Lung (tissue), 12 donors: Measurements from ENCODE around the gene CELSR3. TPM values are rescaled to one million over a fixed set of nuclear protein-coding genes. Genes with fewer than 3 reads are reported as not detected.

ENCODE experiments used
- ATAC-seq: fragments of 200-7000 bp; cut with Tn5 transposase; one replicate; pipeline ENCODE4 v1.9.1; 2020; ENCODE audit warnings: moderate number of reproducible peaks; ENCODE audit not compliant: insufficient read depth, low FRiP score
- DNase-seq, 3 donors: peaks; one replicate each; pipeline ENCODE4 v3.0.0-alpha.2; 2013 to 2017
- H3K27ac ChIP-seq, 2 donors: one replicate each; pipeline ENCODE4 v1.5.1; 2013; ENCODE audit warnings: mild to moderate bottlenecking in 2 of 2, moderate library complexity in 2 of 2, control low read depth in 1 of 2, inconsistent platforms in 1 of 2, low read depth in 1 of 2, low read length in 1 of 2
- H3K27me3 ChIP-seq, 3 donors: one replicate each; pipeline ENCODE4 v1.5.1; 2013; ENCODE audit warnings: low read length in 2 of 3; ENCODE audit not compliant: control insufficient read depth in 3 of 3, insufficient read depth in 3 of 3
- H3K36me3 ChIP-seq, 4 donors: one replicate each; pipeline ENCODE4 v1.5.1; 2013; ENCODE audit warnings: low read length in 4 of 4, mild to moderate bottlenecking in 1 of 4, moderate library complexity in 1 of 4; ENCODE audit not compliant: control insufficient read depth in 4 of 4, insufficient read depth in 4 of 4
- H3K4me1 ChIP-seq, 5 donors: one replicate each; pipeline ENCODE4 v1.5.1; 2013; ENCODE audit warnings: low read length in 5 of 5, mild to moderate bottlenecking in 2 of 5, moderate library complexity in 1 of 5; ENCODE audit not compliant: control insufficient read depth in 5 of 5, insufficient read depth in 5 of 5
- H3K4me3 ChIP-seq: one replicate; pipeline ENCODE4 v1.5.1; 2013; ENCODE audit warnings: mild to moderate bottlenecking, control low read depth, moderate library complexity
- H3K9ac ChIP-seq, 2 donors: one replicate each; pipeline ENCODE4 v1.5.1; 2013; ENCODE audit warnings: low read length in 2 of 2, control low read depth in 1 of 2; ENCODE audit not compliant: insufficient read depth in 1 of 2
- H3K9me3 ChIP-seq, 4 donors: one replicate each; pipeline ENCODE4 v1.5.1; 2013; ENCODE audit warnings: low read length in 3 of 4, mild to moderate bottlenecking in 1 of 4, moderate library complexity in 1 of 4; ENCODE audit not compliant: control insufficient read depth in 4 of 4, insufficient read depth in 3 of 4
- WGBS, 2 donors: extraction: QIAGEN DNeasy Blood & Tissue Kit; methylation state at CpG; one replicate each; pipeline ENCODE4 v1.1.7; 2013; 5-methylcytosine and 5-hydroxymethylcytosine counted together
- polyA plus RNA-seq, 2 donors: library from polyadenylated mRNA; stranded (reverse); fragments of 200-250 nt; gene quantifications; one replicate each; pipeline ENCODE4 v1.2.1, GENCODE V29; 2013
- total RNA-seq, 2 donors: library from RNA; depleted of rRNA in 1 of 2; stranded (reverse); fragments of >200 nt in 1 of 2; gene quantifications; one replicate each; pipeline ENCODE4 v1.2.1, GENCODE V29; 2014 to 2021
- TF ChIP-seq, protein P1 (sequence below): IDR thresholded peaks from 2 replicates; pipeline ENCODE4 v1.5.1; 2012; ENCODE audit warnings: mild to moderate bottlenecking; ENCODE audit errors: control extremely low read depth, extremely low read depth
- donor health status: control.
- donor health status: control.
- donor health status: Bipolar disorder and iron deficiency.
- donor health status: healthy.
- donor health status: DM: yes; HTN: yes; CAD: no.

The CELSR3 gene
- total and polyA plus RNA-seq, 4 donors: 0.71 to 2.0 (median 1.4) TPM

- H3K27ac ChIP-seq: no peak overlapping the region
- no peaks in the 10 kb centered on the region for H3K9me3 ChIP-seq
- ATAC-seq (no peak), DNase-seq (no peak)
- 94 to 97% methylated on average over 17 of the region's 17 CpGs for WGBS, 2 donors
- no peaks in the 10 kb centered on the region for H3K27me3 ChIP-seq
- no peak overlapping the region for H3K4me3 ChIP-seq
- peaks cover 6 to 46% (median 17%) of the 10 kb centered on the region in 4 donors for H3K36me3 ChIP-seq
- TF ChIP-seq, protein P1, sequence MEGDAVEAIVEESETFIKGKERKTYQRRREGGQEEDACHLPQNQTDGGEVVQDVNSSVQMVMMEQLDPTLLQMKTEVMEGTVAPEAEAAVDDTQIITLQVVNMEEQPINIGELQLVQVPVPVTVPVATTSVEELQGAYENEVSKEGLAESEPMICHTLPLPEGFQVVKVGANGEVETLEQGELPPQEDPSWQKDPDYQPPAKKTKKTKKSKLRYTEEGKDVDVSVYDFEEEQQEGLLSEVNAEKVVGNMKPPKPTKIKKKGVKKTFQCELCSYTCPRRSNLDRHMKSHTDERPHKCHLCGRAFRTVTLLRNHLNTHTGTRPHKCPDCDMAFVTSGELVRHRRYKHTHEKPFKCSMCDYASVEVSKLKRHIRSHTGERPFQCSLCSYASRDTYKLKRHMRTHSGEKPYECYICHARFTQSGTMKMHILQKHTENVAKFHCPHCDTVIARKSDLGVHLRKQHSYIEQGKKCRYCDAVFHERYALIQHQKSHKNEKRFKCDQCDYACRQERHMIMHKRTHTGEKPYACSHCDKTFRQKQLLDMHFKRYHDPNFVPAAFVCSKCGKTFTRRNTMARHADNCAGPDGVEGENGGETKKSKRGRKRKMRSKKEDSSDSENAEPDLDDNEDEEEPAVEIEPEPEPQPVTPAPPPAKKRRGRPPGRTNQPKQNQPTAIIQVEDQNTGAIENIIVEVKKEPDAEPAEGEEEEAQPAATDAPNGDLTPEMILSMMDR: no peak
- H3K4me1 ChIP-seq: peaks cover 0 to 21% (median 17%) of the 10 kb centered on the region in 5 donors
- H3K9ac ChIP-seq: no peak overlapping the region
Measured at GRCh38 chr3:48680811-48681540, 18.3 kb upstream of the CELSR3 start.

DNA sequence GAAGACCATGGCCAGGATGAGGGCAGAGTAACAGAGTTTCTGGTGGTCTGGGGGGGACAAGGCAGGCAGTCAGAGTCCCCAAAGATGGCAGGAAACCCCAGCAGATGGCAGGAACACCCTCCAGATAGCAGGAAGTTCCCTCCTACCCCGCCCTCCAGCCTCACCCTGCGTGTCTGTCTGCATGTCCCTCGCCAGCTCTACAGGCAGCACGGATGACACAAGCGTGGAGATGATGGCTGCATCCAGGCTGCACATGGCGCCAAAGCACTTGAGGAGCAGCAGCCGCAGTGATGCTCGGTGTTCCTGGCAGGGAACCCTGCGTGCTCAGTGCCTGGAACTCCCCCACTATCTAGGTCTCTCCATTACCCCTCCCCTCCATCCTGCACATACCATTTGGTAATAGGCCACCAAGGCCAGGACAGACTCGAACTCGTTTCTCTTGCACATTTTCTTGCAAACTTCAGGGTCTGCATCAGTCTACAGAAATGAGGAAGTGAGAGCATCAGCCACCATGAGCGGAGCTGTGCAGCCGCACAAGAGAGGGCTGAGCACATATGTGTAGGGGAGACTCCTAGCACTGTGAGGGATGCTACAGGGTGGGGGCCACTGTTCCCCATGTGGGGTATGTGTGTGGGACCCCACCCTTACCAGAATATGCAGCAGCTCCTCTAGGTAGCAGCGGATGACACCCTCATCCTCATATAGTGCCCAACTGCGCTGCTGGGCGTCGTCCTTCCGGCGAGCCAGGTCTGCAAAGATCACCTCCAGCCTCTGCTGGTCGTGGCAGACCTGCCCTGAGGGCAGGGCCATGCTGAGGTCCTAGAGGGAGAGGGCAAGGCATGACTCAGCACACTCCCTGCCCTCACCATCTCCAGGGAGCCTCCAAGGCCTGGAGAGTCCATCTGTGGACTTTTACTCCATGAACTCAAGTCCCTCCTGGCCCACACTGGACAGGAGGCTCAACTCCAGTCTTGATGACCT lies 17.0 kb upstream of the CELSR3 start:
- ATAC-seq (no peak), DNase-seq (no peak)
- Histone ChIP-seq H3K36me3 (peaks cover 6 to 46% (median 18%) of the 10 kb centered on the region in 4 donors), H3K4me3 (no peak overlapping the region), H3K9ac (no peak overlapping the region), H3K9me3 (no peaks in the 10 kb centered on the region), H3K4me1 (peaks cover 0 to 18% (median 13%) of the 10 kb centered on the region in 5 donors), H3K27ac (no peak overlapping the region), H3K27me3 (no peaks in the 10 kb centered on the region)
- TF ChIP-seq, protein P1: no peak
- WGBS, 2 donors: 80 to 90% methylated on average over 20 of the region's 20 CpGs

DNA sequence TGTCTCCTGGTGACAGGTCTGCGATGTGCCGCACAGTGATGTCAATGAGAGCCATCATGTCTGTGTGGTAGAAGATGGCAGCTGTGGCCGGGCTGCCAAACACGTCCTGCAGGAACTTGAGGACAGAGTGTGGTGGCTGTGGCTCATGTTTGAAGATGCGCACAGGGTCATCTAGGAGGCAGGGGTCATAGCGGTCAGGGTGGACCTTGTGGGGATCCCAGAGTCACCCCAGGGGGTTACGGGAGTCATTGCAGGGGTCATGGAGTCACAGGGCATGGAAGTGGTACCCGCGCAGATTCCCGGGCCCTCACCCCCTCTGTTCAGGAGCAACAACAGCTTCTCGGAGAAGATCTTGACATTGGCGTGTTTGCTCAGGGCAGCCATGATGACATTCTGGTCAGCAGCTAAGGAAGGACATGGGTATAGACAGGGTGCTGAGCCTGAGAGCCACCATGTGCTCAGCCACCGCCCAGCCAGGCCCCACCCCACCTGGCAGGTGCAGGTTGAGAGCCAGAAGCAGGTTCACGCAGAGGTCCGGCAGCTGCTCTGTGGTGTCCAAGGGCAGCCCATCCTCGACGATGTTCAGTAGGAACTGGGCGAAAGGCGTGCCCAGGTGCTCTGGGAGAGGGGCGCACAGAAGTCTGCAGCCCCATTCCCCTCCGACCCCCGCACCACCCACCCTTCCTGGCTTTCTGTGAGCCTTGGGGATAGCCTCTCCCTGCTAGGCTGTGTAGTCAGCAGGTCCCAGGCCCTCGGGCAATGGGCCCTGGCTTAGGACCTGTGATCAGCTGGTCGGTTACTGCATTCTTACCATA lies 16.1 kb upstream of the CELSR3 start:
- no peak for DNase-seq
- H3K4me1 ChIP-seq: peaks cover 0 to 9% (median 6%) of the 10 kb centered on the region in 5 donors

More for the DNA sequence above, 16.1 kb upstream of the CELSR3 start:
- Histone ChIP-seq H3K4me3 (no peak overlapping the region), H3K27ac (no peak overlapping the region), H3K9me3 (no peaks in the 10 kb centered on the region), H3K9ac (no peak overlapping the region), H3K27me3 (no peaks in the 10 kb centered on the region), H3K36me3 (peaks cover 6 to 46% (median 18%) of the 10 kb centered on the region in 4 donors)
- ATAC-seq: no peak
- TF ChIP-seq, protein P1: no peak
- 94 to 95% methylated on average over 24 of the region's 24 CpGs for WGBS, 2 donors
